WTC11 (cell line): ENCODE results near the gene RXRA. TPM values are rescaled to one million over a fixed set of nuclear protein-coding genes. Genes with fewer than 3 reads are reported as not detected.

ENCODE experiments used
- ATAC-seq: fragments of 200-7000 bp; cut with Tn5 transposase; 2 replicates; pipeline ENCODE4 v1.10.0; 2021; ENCODE audit warnings: mild to moderate bottlenecking, moderate library complexity
- CTCF ChIA-PET: fragments of 300-600 bp; sonication (Branson Sonifier 250); formaldehyde crosslinking; loops from one replicate; lab custom pipeline; 2021; ENCODE audit warnings: antibody characterized with exemption; lab: Charles Lee
- POLR2A ChIA-PET: fragments of 350-600 bp; sonication (Branson Sonifier 250); formaldehyde crosslinking; loops from one replicate; lab custom pipeline; 2021; ENCODE audit warnings: antibody characterized with exemption; lab: Charles Lee
- DNase-seq: peaks from one replicate; pipeline ENCODE4 v3.0.0; 2021; ENCODE audit warnings: low spot score
- H3K27ac Mint-ChIP-seq: 2 replicates; pipeline ENCODE4 v1.8.0; 2021; ENCODE audit warnings: mixed read lengths
- H3K27me3 Mint-ChIP-seq: 2 replicates; pipeline ENCODE4 v1.8.0; 2021; ENCODE audit warnings: low read depth, mild to moderate bottlenecking, moderate library complexity, mixed read lengths
- H3K36me3 Mint-ChIP-seq: 2 replicates; pipeline ENCODE4 v1.8.0; 2021; ENCODE audit warnings: mixed read lengths
- H3K4me1 Mint-ChIP-seq: 2 replicates; pipeline ENCODE4 v1.8.0; 2022; ENCODE audit warnings: mixed read lengths
- H3K4me3 Mint-ChIP-seq: 2 replicates; pipeline ENCODE4 v1.8.0; 2021; ENCODE audit warnings: mild to moderate bottlenecking, moderate library complexity, mixed read lengths
- H3K9me3 Mint-ChIP-seq: 2 replicates; pipeline ENCODE4 v1.8.0; 2021; ENCODE audit warnings: mixed read lengths
- CREM ChIP-seq: sonication (generic); formaldehyde crosslinking; IDR thresholded peaks from 2 replicates; pipeline ENCODE4 v1.8.1; 2022; ENCODE audit warnings: mild to moderate bottlenecking, missing genetic modification reagents, moderate library complexity
- ESRRA ChIP-seq: sonication (generic); formaldehyde crosslinking; IDR thresholded peaks from 2 replicates; pipeline ENCODE4 v1.8.1; 2022; ENCODE audit warnings: mild to moderate bottlenecking, missing genetic modification reagents, borderline replicate concordance
- ETV6 ChIP-seq: sonication (generic); formaldehyde crosslinking; IDR thresholded peaks from 2 replicates; pipeline ENCODE4 v1.8.1; 2022; ENCODE audit warnings: mild to moderate bottlenecking, missing genetic modification reagents
- FOXK1 ChIP-seq: sonication (generic); formaldehyde crosslinking; IDR thresholded peaks from 2 replicates; pipeline ENCODE4 v1.8.0; 2022; ENCODE audit warnings: mild to moderate bottlenecking, moderate library complexity, missing genetic modification reagents
- NFE2L1 ChIP-seq: sonication (generic); formaldehyde crosslinking; IDR thresholded peaks from 2 replicates; pipeline ENCODE4 v1.8.1; 2023; ENCODE audit warnings: missing genetic modification reagents
- NFYB ChIP-seq: sonication (generic); formaldehyde crosslinking; conservative IDR thresholded peaks from 2 replicates; pipeline ENCODE4 v1.8.0; 2022; ENCODE audit warnings: low read depth, missing genetic modification reagents
- SP1 ChIP-seq: sonication (generic); formaldehyde crosslinking; conservative IDR thresholded peaks from 2 replicates; pipeline ENCODE4 v1.8.1; 2022; ENCODE audit warnings: missing genetic modification reagents
- ZBTB21 ChIP-seq: sonication (generic); formaldehyde crosslinking; IDR thresholded peaks from 2 replicates; pipeline ENCODE4 v1.8.1; 2023; ENCODE audit warnings: mild to moderate bottlenecking, missing genetic modification reagents, borderline replicate concordance
- ZNF423 ChIP-seq: fragments of 250-450 bp; sonication (Bioruptor Pico); IDR thresholded peaks from 2 replicates; pipeline ENCODE4 v2.1.2; 2022; ENCODE audit warnings: mild to moderate bottlenecking, moderate library complexity
- total RNA-seq: library from RNA; stranded (reverse); gene quantifications from 3 replicates; pipeline ENCODE4 v1.2.3, GENCODE V29; 2021
- TF ChIP-seq, protein P1 (sequence below): fragments of 250-450 bp; sonication (Bioruptor Pico); IDR thresholded peaks from 2 replicates; pipeline ENCODE4 v1.9.0; 2021; ENCODE audit warnings: moderate library complexity, mild to moderate bottlenecking, inconsistent platforms, borderline replicate concordance
- TF ChIP-seq, protein P2 (sequence below): sonication (generic); formaldehyde crosslinking; IDR thresholded peaks from 2 replicates; pipeline ENCODE4 v1.8.0; 2022; ENCODE audit warnings: mild to moderate bottlenecking, missing genetic modification reagents
- TF ChIP-seq, protein P3 (sequence below): sonication (generic); formaldehyde crosslinking; IDR thresholded peaks from 2 replicates; pipeline ENCODE4 v1.8.1; 2023; ENCODE audit warnings: mild to moderate bottlenecking, moderate library complexity, missing genetic modification reagents
- TF ChIP-seq, protein P4 (sequence below): sonication (generic); formaldehyde crosslinking; IDR thresholded peaks from 2 replicates; pipeline ENCODE4 v1.8.1; 2023; ENCODE audit warnings: mild to moderate bottlenecking, missing genetic modification reagents
- TF ChIP-seq, protein P5 (sequence below): fragments of 250-450 bp; sonication (Bioruptor Pico); IDR thresholded peaks from 2 replicates; pipeline ENCODE4 v1.9.0; 2021; ENCODE audit warnings: mild to moderate bottlenecking
- TF ChIP-seq, protein P6 (sequence below): sonication (generic); formaldehyde crosslinking; IDR thresholded peaks from 2 replicates; pipeline ENCODE4 v1.8.0; 2022; ENCODE audit warnings: missing genetic modification reagents

The RXRA gene
- total RNA-seq, 1 experiment from 2014 or later = 27.5 TPM

DNA sequence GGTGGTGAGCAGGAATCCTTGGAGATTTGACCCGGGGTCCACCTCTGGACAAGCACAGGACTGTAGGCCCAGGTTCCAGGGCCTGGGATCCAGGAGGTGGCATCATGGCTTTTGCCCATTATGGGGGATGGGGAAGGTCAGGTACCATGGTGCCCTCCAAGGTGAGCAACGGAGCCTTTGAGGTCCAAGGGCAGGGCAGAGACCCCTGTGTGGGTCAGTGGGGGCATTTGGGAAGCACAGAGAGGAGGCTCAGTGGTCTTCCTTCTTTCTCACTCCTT lies 117.7 kb downstream of the RXRA start:
- no peak for TF ChIP-seq ZNF423 (CRISPR knock-in tag)
- TF ChIP-seq ZBTB21 (CRISPR knock-in tag) = no peak
- no peak for TF ChIP-seq NFYB (CRISPR knock-in tag)
- no peak for TF ChIP-seq FOXK1
- TF ChIP-seq NFE2L1 (CRISPR knock-in tag) = no peak
- TF ChIP-seq, protein P1, sequence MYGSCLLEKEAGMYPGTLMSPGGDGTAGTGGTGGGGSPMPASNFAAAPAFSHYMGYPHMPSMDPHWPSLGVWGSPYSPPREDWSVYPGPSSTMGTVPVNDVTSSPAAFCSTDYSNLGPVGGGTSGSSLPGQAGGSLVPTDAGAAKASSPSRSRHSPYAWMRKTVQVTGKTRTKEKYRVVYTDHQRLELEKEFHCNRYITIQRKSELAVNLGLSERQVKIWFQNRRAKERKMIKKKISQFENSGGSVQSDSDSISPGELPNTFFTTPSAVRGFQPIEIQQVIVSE (CRISPR knock-in tag) = no peak
- TF ChIP-seq ESRRA (CRISPR knock-in tag) = no peak
- TF ChIP-seq SP1 = no peak
- ATAC-seq = no peak
- Mint-ChIP-seq H3K4me3 (no peak overlapping the region), H3K27me3 (no peaks in the 10 kb centered on the region; the same call in 1 of the 2 replicates), H3K27ac (no peak overlapping the region), H3K4me1 (no peaks in the 10 kb centered on the region), H3K36me3 (peaks cover 6% of the 10 kb centered on the region), H3K9me3 (peaks cover 17% of the 10 kb centered on the region)
- DNase-seq = no peak
- CTCF ChIA-PET = interaction anchor here (0.8 to 2.3 kb wide), 9 partner anchors 9 to 287 kb away, joined by 3 to 54 read pairs (median 4); no protein-coding TSS in a partner anchor
- POLR2A ChIA-PET = no interaction called here

DNA sequence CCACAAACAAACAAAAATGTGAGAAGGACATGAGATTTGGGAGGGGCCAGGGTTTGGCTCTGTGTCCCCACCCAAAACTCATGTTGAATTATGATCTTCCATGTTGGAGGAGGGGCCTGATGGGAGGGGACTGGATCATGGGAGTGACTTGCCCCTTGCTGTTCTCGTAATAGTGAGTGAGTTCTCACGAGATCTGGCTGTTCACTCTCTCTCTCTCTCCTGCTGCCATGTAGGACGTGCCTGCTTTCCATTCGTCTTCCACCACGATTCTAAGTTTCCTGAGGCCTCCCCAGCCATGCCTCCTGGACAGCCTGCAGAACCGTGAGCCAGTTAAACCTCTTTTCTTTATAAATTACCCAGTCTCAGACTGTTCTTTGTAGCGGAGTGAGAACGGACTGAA lies 118.7 kb downstream of the RXRA start:
- ChIA-PET CTCF (interaction anchor here (0.6 to 0.9 kb wide), 2 partner anchors 28 to 39 kb away, joined by 3 to 5 read pairs; no protein-coding TSS in a partner anchor), POLR2A (no interaction called here)
- Mint-ChIP-seq H3K4me3 (no peak overlapping the region), H3K36me3 (peaks cover 10% of the 10 kb centered on the region), H3K9me3 (peaks cover 22% of the 10 kb centered on the region), H3K27me3 (peaks cover 3% of the 10 kb centered on the region; the same call in 1 of the 2 replicates)
- ATAC-seq (no peak), DNase-seq (no peak)
- TF ChIP-seq, protein P2, sequence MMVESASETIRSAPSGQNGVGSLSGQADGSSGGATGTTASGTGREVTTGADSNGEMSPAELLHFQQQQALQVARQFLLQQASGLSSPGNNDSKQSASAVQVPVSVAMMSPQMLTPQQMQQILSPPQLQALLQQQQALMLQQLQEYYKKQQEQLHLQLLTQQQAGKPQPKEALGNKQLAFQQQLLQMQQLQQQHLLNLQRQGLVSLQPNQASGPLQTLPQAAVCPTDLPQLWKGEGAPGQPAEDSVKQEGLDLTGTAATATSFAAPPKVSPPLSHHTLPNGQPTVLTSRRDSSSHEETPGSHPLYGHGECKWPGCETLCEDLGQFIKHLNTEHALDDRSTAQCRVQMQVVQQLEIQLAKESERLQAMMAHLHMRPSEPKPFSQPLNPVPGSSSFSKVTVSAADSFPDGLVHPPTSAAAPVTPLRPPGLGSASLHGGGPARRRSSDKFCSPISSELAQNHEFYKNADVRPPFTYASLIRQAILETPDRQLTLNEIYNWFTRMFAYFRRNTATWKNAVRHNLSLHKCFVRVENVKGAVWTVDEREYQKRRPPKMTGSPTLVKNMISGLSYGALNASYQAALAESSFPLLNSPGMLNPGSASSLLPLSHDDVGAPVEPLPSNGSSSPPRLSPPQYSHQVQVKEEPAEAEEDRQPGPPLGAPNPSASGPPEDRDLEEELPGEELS (CRISPR knock-in tag) = no peak
- TF ChIP-seq SP1 (no peak), CREM (no peak), FOXK1 (no peak), ETV6 (CRISPR knock-in tag) (no peak)
- TF ChIP-seq, protein P3, sequence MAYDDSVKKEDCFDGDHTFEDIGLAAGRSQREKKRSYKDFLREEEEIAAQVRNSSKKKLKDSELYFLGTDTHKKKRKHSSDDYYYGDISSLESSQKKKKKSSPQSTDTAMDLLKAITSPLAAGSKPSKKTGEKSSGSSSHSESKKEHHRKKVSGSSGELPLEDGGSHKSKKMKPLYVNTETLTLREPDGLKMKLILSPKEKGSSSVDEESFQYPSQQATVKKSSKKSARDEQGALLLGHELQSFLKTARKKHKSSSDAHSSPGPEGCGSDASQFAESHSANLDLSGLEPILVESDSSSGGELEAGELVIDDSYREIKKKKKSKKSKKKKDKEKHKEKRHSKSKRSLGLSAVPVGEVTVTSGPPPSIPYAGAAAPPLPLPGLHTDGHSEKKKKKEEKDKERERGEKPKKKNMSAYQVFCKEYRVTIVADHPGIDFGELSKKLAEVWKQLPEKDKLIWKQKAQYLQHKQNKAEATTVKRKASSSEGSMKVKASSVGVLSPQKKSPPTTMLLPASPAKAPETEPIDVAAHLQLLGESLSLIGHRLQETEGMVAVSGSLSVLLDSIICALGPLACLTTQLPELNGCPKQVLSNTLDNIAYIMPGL = no peak
- TF ChIP-seq, protein P4, sequence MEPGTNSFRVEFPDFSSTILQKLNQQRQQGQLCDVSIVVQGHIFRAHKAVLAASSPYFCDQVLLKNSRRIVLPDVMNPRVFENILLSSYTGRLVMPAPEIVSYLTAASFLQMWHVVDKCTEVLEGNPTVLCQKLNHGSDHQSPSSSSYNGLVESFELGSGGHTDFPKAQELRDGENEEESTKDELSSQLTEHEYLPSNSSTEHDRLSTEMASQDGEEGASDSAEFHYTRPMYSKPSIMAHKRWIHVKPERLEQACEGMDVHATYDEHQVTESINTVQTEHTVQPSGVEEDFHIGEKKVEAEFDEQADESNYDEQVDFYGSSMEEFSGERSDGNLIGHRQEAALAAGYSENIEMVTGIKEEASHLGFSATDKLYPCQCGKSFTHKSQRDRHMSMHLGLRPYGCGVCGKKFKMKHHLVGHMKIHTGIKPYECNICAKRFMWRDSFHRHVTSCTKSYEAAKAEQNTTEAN (CRISPR knock-in tag) = no peak
- TF ChIP-seq, protein P5, sequence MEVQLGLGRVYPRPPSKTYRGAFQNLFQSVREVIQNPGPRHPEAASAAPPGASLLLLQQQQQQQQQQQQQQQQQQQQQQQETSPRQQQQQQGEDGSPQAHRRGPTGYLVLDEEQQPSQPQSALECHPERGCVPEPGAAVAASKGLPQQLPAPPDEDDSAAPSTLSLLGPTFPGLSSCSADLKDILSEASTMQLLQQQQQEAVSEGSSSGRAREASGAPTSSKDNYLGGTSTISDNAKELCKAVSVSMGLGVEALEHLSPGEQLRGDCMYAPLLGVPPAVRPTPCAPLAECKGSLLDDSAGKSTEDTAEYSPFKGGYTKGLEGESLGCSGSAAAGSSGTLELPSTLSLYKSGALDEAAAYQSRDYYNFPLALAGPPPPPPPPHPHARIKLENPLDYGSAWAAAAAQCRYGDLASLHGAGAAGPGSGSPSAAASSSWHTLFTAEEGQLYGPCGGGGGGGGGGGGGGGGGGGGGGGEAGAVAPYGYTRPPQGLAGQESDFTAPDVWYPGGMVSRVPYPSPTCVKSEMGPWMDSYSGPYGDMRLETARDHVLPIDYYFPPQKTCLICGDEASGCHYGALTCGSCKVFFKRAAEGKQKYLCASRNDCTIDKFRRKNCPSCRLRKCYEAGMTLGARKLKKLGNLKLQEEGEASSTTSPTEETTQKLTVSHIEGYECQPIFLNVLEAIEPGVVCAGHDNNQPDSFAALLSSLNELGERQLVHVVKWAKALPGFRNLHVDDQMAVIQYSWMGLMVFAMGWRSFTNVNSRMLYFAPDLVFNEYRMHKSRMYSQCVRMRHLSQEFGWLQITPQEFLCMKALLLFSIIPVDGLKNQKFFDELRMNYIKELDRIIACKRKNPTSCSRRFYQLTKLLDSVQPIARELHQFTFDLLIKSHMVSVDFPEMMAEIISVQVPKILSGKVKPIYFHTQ (CRISPR knock-in tag) = no peak
- TF ChIP-seq, protein P6, sequence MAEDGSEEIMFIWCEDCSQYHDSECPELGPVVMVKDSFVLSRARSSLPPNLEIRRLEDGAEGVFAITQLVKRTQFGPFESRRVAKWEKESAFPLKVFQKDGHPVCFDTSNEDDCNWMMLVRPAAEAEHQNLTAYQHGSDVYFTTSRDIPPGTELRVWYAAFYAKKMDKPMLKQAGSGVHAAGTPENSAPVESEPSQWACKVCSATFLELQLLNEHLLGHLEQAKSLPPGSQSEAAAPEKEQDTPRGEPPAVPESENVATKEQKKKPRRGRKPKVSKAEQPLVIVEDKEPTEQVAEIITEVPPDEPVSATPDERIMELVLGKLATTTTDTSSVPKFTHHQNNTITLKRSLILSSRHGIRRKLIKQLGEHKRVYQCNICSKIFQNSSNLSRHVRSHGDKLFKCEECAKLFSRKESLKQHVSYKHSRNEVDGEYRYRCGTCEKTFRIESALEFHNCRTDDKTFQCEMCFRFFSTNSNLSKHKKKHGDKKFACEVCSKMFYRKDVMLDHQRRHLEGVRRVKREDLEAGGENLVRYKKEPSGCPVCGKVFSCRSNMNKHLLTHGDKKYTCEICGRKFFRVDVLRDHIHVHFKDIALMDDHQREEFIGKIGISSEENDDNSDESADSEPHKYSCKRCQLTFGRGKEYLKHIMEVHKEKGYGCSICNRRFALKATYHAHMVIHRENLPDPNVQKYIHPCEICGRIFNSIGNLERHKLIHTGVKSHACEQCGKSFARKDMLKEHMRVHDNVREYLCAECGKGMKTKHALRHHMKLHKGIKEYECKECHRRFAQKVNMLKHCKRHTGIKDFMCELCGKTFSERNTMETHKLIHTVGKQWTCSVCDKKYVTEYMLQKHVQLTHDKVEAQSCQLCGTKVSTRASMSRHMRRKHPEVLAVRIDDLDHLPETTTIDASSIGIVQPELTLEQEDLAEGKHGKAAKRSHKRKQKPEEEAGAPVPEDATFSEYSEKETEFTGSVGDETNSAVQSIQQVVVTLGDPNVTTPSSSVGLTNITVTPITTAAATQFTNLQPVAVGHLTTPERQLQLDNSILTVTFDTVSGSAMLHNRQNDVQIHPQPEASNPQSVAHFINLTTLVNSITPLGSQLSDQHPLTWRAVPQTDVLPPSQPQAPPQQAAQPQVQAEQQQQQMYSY (CRISPR knock-in tag) = no peak
- TF ChIP-seq, all 79 proteins: peak for 0
- H3K27ac Mint-ChIP-seq = no peak overlapping the region
- no peaks in the 10 kb centered on the region for H3K4me1 Mint-ChIP-seq
